ENCODE data around the gene USH2A.

The USH2A gene

GRCh38 chr1:215590779-215591491 is 832.3 kb downstream of the USH2A start:
- H3K27ac ChIP-seq = peak overlapping the region; percentile 18; the same call in 1 of the 2 replicates
- ChIA-PET CTCF (interaction anchor here (0.5 kb wide), 1 partner anchor 1272 kb away, joined by 3 read pairs; no protein-coding TSS in a partner anchor), POLR2A (ENCODE audit: low non-redundant PET) (no interaction called here)
- no peak for TF ChIP-seq CTCF (conservative IDR thresholded peaks at IDR 0.05; ENCODE audit: low read depth)
- DNase-seq (ENCODE audit: low spot score) = no peak

- CTCF ChIA-PET = no interaction called here
- TF ChIP-seq CTCF (conservative IDR thresholded peaks at IDR 0.05; ENCODE audit: low read depth) = no peak
These were observed 833.4 kb downstream of the USH2A start for GRCh38 chr1:215589650-215590435.

GRCh38 chr1:215584389-215584788 is 838.9 kb downstream of the USH2A start:
- CTCF ChIA-PET = no interaction called here
- POLR2A ChIA-PET (ENCODE audit: low non-redundant PET) = no interaction called here
- H3K27ac ChIP-seq = no peak overlapping the region
- no peak for TF ChIP-seq CTCF (conservative IDR thresholded peaks at IDR 0.05; ENCODE audit: low read depth)
- DNase-seq (ENCODE audit: low spot score) = no peak

More at GRCh38 chr1:215589650-215590435, 833.4 kb downstream of the USH2A start:
- DNase-seq (ENCODE audit: low spot score) = no peak
- POLR2A ChIA-PET (ENCODE audit: low non-redundant PET) = no interaction called here
- no peak overlapping the region for H3K27ac ChIP-seq

GRCh38 chr1:215583185-215583749 is 840.0 kb downstream of the USH2A start:
- ChIA-PET POLR2A (ENCODE audit: low non-redundant PET) (no interaction called here), CTCF (no interaction called here)
- no peak overlapping the region for H3K27ac ChIP-seq
- no peak for TF ChIP-seq CTCF (conservative IDR thresholded peaks at IDR 0.05; ENCODE audit: low read depth)
- peak; percentile 63 for DNase-seq (ENCODE audit: low spot score)

GRCh38 chr1:215581896-215582295 is 841.4 kb downstream of the USH2A start:
- CTCF ChIA-PET = no interaction called here

More at GRCh38 chr1:215581896-215582295, 841.4 kb downstream of the USH2A start:
- no peak for DNase-seq (ENCODE audit: low spot score)
- TF ChIP-seq CTCF (conservative IDR thresholded peaks at IDR 0.05; ENCODE audit: low read depth) = no peak
- no peak overlapping the region for H3K27ac ChIP-seq
- POLR2A ChIA-PET (ENCODE audit: low non-redundant PET) = no interaction called here

Data from RWPE1 (cell line).